CD4-positive, alpha-beta T cell treated with Interleukin-4 for 1 hour (primary cell): Measurements from ENCODE around the gene RHAG.

ENCODE experiments used
- DNase-seq, 2 donors: peaks; one replicate each; pipeline ENCODE4 v3.0.0-alpha.2; 2020 to 2022

The RHAG gene

DNA sequence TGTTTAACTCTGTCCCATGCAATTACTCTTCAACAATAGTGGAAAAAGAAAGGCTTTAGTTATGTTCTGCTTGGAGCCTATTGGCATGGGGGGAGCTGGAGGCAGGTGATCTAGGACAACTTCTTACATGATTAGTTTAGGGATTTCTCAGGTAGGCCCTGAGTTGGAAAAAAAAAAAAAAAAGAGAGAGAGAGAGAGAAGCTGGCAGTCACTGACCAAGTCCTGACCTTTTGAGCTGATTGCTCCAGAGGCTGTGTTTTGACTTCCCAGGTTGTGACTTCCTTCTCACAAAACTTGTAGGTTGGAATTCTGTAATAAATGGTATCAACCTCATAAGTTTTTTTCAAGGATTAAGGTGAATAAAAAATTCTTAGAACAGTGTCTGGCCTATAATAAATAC, 78.4 kb downstream of the RHAG start:
- DNase-seq = no peak

DNA sequence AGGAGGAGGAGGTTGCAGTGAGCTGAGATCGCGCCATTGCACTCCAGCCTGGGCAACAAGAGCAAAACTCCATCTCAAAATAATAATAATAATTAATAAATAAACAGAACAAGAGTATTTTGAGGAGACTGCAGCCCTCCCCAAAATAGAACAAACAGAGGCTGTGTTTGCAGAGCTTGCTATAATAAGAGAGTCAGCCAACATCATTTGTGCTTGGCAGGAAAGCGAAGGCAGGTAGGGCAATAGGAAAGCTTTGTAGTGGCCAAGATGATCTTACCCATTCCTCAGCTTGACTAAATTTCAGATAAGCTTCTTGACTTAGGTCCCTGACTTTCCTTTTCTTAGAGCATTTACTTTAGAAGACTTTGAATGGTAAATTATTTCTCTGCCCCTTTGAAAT, 79.5 kb downstream of the RHAG start:
- DNase-seq = no peak

- DNase-seq = no peak
Observed at GRCh38 chr6:49556429-49556837, 80.2 kb downstream of the RHAG start.

DNA sequence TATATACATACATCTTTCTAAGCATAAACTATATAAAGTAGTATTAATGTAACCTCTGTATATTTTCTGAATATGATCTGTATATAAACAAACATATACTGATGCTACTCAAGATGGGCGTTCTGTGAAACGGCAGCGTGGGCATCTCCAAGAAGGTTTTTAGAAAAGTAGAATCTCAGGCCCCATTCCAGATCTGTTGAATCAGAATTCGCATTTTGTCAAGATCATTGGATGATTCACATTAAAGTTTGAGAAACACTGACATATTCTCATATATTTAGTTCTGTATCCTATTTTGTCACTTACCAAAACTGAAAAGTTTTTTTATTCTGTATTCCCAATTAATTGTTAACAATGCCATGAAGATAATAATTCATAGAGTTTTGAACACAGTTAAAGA, 80.7 kb downstream of the RHAG start:
- no peak for DNase-seq
